ENCODE measurements around the gene LALBA.
"Not testable (repeated sequence)": the region's sequence is repeated elsewhere in the genome, so short reads cannot be mapped to it uniquely, and the experiment has no call there.

The LALBA gene

GRCh38 chr12:48527891-48528670, 41.8 kb downstream of the LALBA start:
- DNase-seq: no peak

- DNase-seq: no peak
Measured at GRCh38 chr12:48525332-48525731, 44.5 kb downstream of the LALBA start, which contains the start of gene OR8S1. Gene OR8S1 (plus strand): TSS chr12:48525632. CDS start chr12:48525632, 0 bp downstream.

- DNase-seq: not testable (repeated sequence)
Measured at GRCh38 chr12:48520381-48520780, 49.5 kb downstream of the LALBA start.
